Caco-2 (cell line): ENCODE measurements around the gene SH3BP4. TPM values are rescaled to one million over a fixed set of nuclear protein-coding genes. Genes with fewer than 3 reads are reported as not detected.

Experiments
- BruUV-seq: library from RNA; stranded (reverse); fragments of 400-500 nt; replicated peaks from 2 replicates; lab custom pipeline; 2021; lab: Mats Ljungman, UMichigan
- CTCF ChIA-PET: fragments of 300-600 bp; sonication (Branson Sonifier 250); formaldehyde crosslinking; loops from one replicate; lab custom pipeline; 2022; ENCODE audit warnings: antibody characterized with exemption; lab: Charles Lee
- POLR2A ChIA-PET: fragments of 300-600 bp; sonication (Branson Sonifier 250); formaldehyde crosslinking; loops from one replicate; lab custom pipeline; 2022; ENCODE audit warnings: antibody characterized with exemption; lab: Charles Lee
- DNase-seq, 2 experiments: peaks; one replicate each; pipeline versions ENCODE4 v3.0.0 to v3.0.0-alpha.2; 2020 to 2022
- H3K27me3 ChIP-seq: replicated peaks from 2 replicates; pipeline ENCODE4 v1.6.0; 2011; ENCODE audit warnings: low read length; ENCODE audit not compliant: control insufficient read depth, insufficient read depth
- H3K36me3 ChIP-seq: 2 replicates; pipeline ENCODE4 v1.5.1; 2011; ENCODE audit warnings: low read length; ENCODE audit not compliant: control insufficient read depth, insufficient read depth
- H3K4me1 ChIP-seq: fragments of 250-450 bp; sonication (Bioruptor Pico); 2 replicates; pipeline ENCODE4 v1.5.1; 2020; ENCODE audit warnings: mild to moderate bottlenecking
- H3K4me3 ChIP-seq: 2 replicates; pipeline ENCODE4 v1.5.1; 2011; ENCODE audit warnings: low read depth, mild to moderate bottlenecking, control low read depth, low read length
- H3K9me3 ChIP-seq: fragments of 250-450 bp; sonication (Bioruptor Pico); 2 replicates; pipeline ENCODE4 v1.5.1; 2020; ENCODE audit warnings: mild to moderate bottlenecking, moderate library complexity
- H3K27ac Mint-ChIP-seq: one replicate; pipeline ENCODE4 v1.8.0; 2022; ENCODE audit warnings: mixed read lengths; ENCODE audit not compliant: unreplicated experiment
- H3K27me3 Mint-ChIP-seq: one replicate; pipeline ENCODE4 v1.8.0; 2022; ENCODE audit warnings: mixed read lengths; ENCODE audit not compliant: insufficient read depth, unreplicated experiment
- H3K36me3 Mint-ChIP-seq: one replicate; pipeline ENCODE4 v1.8.0; 2022; ENCODE audit warnings: mild to moderate bottlenecking, mixed read lengths; ENCODE audit not compliant: insufficient read depth, unreplicated experiment
- H3K4me1 Mint-ChIP-seq: one replicate; pipeline ENCODE4 v1.8.0; 2022; ENCODE audit warnings: low read depth, mixed read lengths; ENCODE audit not compliant: unreplicated experiment
- H3K4me3 Mint-ChIP-seq: one replicate; pipeline ENCODE4 v1.8.0; 2022; ENCODE audit warnings: mild to moderate bottlenecking, moderate library complexity, mixed read lengths; ENCODE audit not compliant: unreplicated experiment
- H3K9me3 Mint-ChIP-seq: one replicate; pipeline ENCODE4 v1.8.0; 2022; ENCODE audit warnings: mixed read lengths; ENCODE audit not compliant: unreplicated experiment
- intact Hi-C: fragments of 100-400 bp; cut with micrococcal nuclease; formaldehyde crosslinking; loops from one replicate; pipeline ENCODE4 v1.10.0; 2022; ENCODE audit not compliant: unreplicated experiment
- total RNA-seq: library from RNA; stranded (reverse); gene quantifications from 2 replicates; pipeline ENCODE4 v1.2.3, GENCODE V29; 2022
- TF ChIP-seq, protein P1 (sequence below), 2 experiments: fragments of 200-600 bp in 1 of 2; IDR thresholded peaks; 1 replicate in 1 of 2; 2 replicates in 1 of 2; pipeline versions ENCODE4 v1.5.1 to v1.8.0; 2011 to 2022; ENCODE audit warnings: antibody characterized with exemption in 1 of 2, control low read depth in 1 of 2, inconsistent platforms in 1 of 2, low read depth in 1 of 2, low read length in 1 of 2, mild to moderate bottlenecking in 1 of 2, moderate library complexity in 1 of 2; ENCODE audit not compliant: insufficient read depth in 1 of 2, severe bottlenecking in 1 of 2, unreplicated experiment in 1 of 2

The SH3BP4 gene
- total RNA-seq, 1 experiment from 2014 or later, result 29.9 TPM

DNA sequence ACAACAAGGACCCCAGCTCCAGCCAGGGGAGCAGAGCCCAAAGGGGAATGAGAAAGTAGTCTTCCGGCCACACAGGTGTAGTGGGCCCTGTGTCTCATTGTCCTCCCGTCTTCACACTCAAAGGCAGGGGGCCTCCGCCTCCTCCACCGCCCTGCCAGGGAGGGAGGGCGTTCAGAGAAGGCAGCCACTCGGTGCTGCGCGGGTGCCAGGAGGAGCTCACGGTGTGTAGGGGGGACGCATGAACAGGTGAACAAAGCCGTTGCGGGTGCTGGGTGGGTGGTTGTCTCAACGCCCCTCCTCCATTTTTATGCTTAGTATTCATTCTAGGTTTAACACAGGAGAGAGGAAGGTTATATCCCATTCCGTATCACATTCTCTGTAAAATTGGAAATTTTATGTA is 36.7 kb downstream of the SH3BP4 start:
- intact Hi-C loops, result no loop called here
- Histone ChIP-seq H3K4me3 (no peak overlapping the region), H3K36me3 (no peaks in the 10 kb centered on the region), H3K4me1 (peaks cover 5% of the 10 kb centered on the region), H3K9me3 (no peaks in the 10 kb centered on the region), H3K27me3 (no peaks in the 10 kb centered on the region)
- TF ChIP-seq, protein P1, sequence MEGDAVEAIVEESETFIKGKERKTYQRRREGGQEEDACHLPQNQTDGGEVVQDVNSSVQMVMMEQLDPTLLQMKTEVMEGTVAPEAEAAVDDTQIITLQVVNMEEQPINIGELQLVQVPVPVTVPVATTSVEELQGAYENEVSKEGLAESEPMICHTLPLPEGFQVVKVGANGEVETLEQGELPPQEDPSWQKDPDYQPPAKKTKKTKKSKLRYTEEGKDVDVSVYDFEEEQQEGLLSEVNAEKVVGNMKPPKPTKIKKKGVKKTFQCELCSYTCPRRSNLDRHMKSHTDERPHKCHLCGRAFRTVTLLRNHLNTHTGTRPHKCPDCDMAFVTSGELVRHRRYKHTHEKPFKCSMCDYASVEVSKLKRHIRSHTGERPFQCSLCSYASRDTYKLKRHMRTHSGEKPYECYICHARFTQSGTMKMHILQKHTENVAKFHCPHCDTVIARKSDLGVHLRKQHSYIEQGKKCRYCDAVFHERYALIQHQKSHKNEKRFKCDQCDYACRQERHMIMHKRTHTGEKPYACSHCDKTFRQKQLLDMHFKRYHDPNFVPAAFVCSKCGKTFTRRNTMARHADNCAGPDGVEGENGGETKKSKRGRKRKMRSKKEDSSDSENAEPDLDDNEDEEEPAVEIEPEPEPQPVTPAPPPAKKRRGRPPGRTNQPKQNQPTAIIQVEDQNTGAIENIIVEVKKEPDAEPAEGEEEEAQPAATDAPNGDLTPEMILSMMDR (IDR thresholded peaks at IDR 0.05; ENCODE audit: insufficient read depth in 1 of 2, low read depth in 1 of 2, low read length in 1 of 2, severe bottlenecking in 1 of 2, unreplicated experiment in 1 of 2), result no peak
- ChIA-PET POLR2A (no interaction called here), CTCF (no interaction called here)
- no TSS peak for BruUV-seq
- Mint-ChIP-seq H3K4me3 (no peak overlapping the region), H3K36me3 (peaks cover 14% of the 10 kb centered on the region), H3K9me3 (no peaks in the 10 kb centered on the region), H3K27ac (peak overlapping the region; percentile 35), H3K27me3 (no peaks in the 10 kb centered on the region), H3K4me1 (peaks cover 5% of the 10 kb centered on the region)
- no peak for DNase-seq

DNA sequence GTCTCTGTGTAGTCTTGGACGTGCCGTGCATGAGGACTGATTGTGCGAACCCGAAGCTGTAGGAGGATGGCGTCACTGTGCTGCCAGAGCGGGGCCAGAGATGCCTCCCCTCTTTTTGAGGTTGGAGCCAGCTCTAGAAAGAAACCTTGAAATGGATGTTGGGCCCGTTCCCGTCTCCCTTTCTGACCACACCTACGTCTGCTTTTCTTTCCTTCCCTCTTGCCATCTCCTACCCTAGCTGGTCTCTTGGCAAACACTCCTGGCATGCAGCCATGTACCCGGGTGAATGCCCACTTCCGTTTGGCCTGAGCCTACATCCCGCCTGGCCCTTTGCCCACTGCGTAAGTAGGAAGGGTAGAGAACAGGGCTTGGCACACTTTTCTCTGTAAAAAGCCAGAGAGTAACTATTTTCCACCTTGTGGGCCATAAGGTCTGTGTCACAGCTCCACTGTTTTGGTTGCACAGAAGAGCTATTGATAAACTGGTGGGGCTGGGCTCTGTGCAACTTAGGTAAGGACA is 37.4 kb downstream of the SH3BP4 start:
- H3K4me1 Mint-ChIP-seq, result peaks cover 10% of the 10 kb centered on the region
- H3K9me3 Mint-ChIP-seq, result no peaks in the 10 kb centered on the region
- H3K27ac Mint-ChIP-seq, result peak overlapping the region; percentile 35
- intact Hi-C loops, result no loop called here
- Histone ChIP-seq H3K27me3 (no peaks in the 10 kb centered on the region), H3K36me3 (no peaks in the 10 kb centered on the region), H3K4me1 (peaks cover 3% of the 10 kb centered on the region; the same call in 1 of the 2 replicates), H3K9me3 (no peaks in the 10 kb centered on the region), H3K4me3 (no peak overlapping the region)
- peak overlapping the region; percentile 33 for H3K4me3 Mint-ChIP-seq
- BruUV-seq, result no TSS peak
- TF ChIP-seq, protein P1 (IDR thresholded peaks at IDR 0.05; ENCODE audit: insufficient read depth in 1 of 2, low read depth in 1 of 2, low read length in 1 of 2, severe bottlenecking in 1 of 2, unreplicated experiment in 1 of 2), result no peak
- ChIA-PET POLR2A (no interaction called here), CTCF (no interaction called here)
- no peaks in the 10 kb centered on the region for H3K27me3 Mint-ChIP-seq
- H3K36me3 Mint-ChIP-seq, result peaks cover 19% of the 10 kb centered on the region
- DNase-seq, result no peak

DNA sequence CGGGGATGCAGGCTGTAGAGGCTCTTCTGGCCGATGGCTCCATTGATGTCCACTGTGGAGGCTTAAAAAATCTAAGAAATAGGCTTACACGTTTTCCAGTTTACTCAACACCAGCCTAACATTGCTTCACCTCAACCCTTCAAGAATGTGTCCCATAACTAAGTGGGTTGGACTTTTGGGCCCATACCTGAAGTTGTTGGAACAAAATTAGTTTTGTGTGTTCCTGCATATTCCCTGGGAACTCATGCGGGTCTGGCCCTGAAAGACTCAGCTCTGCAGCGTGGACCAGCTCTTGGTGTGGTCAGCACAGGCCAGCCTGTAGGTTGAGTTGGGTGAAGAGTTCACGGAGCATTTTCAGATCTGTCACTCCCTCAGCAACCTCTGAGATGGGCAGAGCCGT is 38.5 kb downstream of the SH3BP4 start:
- DNase-seq, result no peak
- no peak overlapping the region for H3K27ac Mint-ChIP-seq
- Histone ChIP-seq H3K36me3 (no peaks in the 10 kb centered on the region), H3K27me3 (no peaks in the 10 kb centered on the region), H3K4me1 (peaks cover 14% of the 10 kb centered on the region), H3K4me3 (no peak overlapping the region), H3K9me3 (no peaks in the 10 kb centered on the region)
- TF ChIP-seq, protein P1 (IDR thresholded peaks at IDR 0.05; ENCODE audit: insufficient read depth in 1 of 2, low read depth in 1 of 2, low read length in 1 of 2, severe bottlenecking in 1 of 2, unreplicated experiment in 1 of 2), result no peak
- intact Hi-C loops, result no loop called here
- H3K27me3 Mint-ChIP-seq, result no peaks in the 10 kb centered on the region
- BruUV-seq, result no TSS peak
- H3K9me3 Mint-ChIP-seq, result no peaks in the 10 kb centered on the region
- H3K36me3 Mint-ChIP-seq, result peaks cover 20% of the 10 kb centered on the region
- ChIA-PET CTCF (no interaction called here), POLR2A (no interaction called here)
- no peak overlapping the region for H3K4me3 Mint-ChIP-seq
- peaks cover 14% of the 10 kb centered on the region for H3K4me1 Mint-ChIP-seq
